Measurements from ENCODE around the gene SOD3. TPM values are rescaled to one million over a fixed set of nuclear protein-coding genes. Genes with fewer than 3 reads are reported as not detected.

The SOD3 gene
- total and polyA plus RNA-seq, 2 of the 13 experiments (the other 11 are each of a cell fraction or from before 2014, with no cell fraction given) = 0.04 TPM; not detected in 1

- no TSS peak for BruUV-seq (replicated peaks)
- Histone ChIP-seq H3K9ac (ENCODE audit: insufficient read depth, low read depth, low read length) (no peak overlapping the region), H3K79me2 (ENCODE audit: insufficient read depth, low read length) (no peaks in the 10 kb centered on the region), H3K4me3 (replicated peaks in 1 of 3; ENCODE audit: insufficient read depth in 1 of 3, low read depth in 2 of 3, low read length in 3 of 3) (no peak overlapping the region), H3K4me1 (ENCODE audit: insufficient read depth, low read length) (no peaks in the 10 kb centered on the region), H3K9me3 (ENCODE audit: low read length) (peaks cover 13% of the 10 kb centered on the region), H3K27me3 (ENCODE audit: control insufficient read depth in 1 of 2, insufficient read depth in 2 of 2, low read length in 2 of 2) (no peaks in the 10 kb centered on the region), H4K20me1 (ENCODE audit: insufficient read depth, low read length) (no peaks in the 10 kb centered on the region), H3K27ac (ENCODE audit: extremely low read length, insufficient read depth, low read length) (no peak overlapping the region), H3K36me3 (replicated peaks in 1 of 2; ENCODE audit: control insufficient read depth in 1 of 2, insufficient read depth in 2 of 2, low read length in 2 of 2) (no peaks in the 10 kb centered on the region), H2AFZ (ENCODE audit: low read length) (no peak overlapping the region), H3K4me2 (ENCODE audit: low read depth, low read length) (no peak overlapping the region)
- no peak for TF ChIP-seq ZBTB14 (CRISPR knock-in tag; IDR thresholded peaks at IDR 0.05)
- no peak for TF ChIP-seq ZNF543 (CRISPR knock-in tag; IDR thresholded peaks at IDR 0.05)
- TF ChIP-seq HNF1B (CRISPR knock-in tag; IDR thresholded peaks at IDR 0.05) = no peak
- TF ChIP-seq MBD4 (IDR thresholded peaks at IDR 0.05; ENCODE audit: borderline replicate concordance, low read length) = no peak
- TF ChIP-seq AFF4 (CRISPR knock-in tag; IDR thresholded peaks at IDR 0.05) = no peak
- TF ChIP-seq ZBTB37 (CRISPR knock-in tag; IDR thresholded peaks at IDR 0.05) = no peak
- ATAC-seq (no peak), FAIRE-seq (no peak), DNase-seq (ENCODE audit: low spot score) (no peak)
- intact Hi-C loops (cut with micrococcal nuclease; ENCODE audit: unreplicated experiment) (no loop called here), in situ Hi-C loops (cut with HindIII; ENCODE audit: extremely low pct_ligation_motif_present, low pct_unique_long_range_greater_than_20kb) (no loop called here)
- ChIA-PET POLR2A (no interaction called here), CTCF (ENCODE audit: low intra/inter-chr PET ratio, low total read pairs) (no interaction called here)
- 33% methylated on average over 3 of the region's 3 CpGs for WGBS (ENCODE audit: low lambda C conversion rate)
Measured at GRCh38 chr4:24754571-24754970, 40.8 kb upstream of the SOD3 start.
